ENCODE data around the gene GALK1. TPM values are rescaled to one million over a fixed set of nuclear protein-coding genes. Genes with fewer than 3 reads are reported as not detected.

The GALK1 gene
- total and polyA plus RNA-seq, 2 of the 13 experiments (the other 11 are each of a cell fraction or from before 2014, with no cell fraction given), result 59.9 to 93.6 TPM

- TF ChIP-seq, protein P1, sequence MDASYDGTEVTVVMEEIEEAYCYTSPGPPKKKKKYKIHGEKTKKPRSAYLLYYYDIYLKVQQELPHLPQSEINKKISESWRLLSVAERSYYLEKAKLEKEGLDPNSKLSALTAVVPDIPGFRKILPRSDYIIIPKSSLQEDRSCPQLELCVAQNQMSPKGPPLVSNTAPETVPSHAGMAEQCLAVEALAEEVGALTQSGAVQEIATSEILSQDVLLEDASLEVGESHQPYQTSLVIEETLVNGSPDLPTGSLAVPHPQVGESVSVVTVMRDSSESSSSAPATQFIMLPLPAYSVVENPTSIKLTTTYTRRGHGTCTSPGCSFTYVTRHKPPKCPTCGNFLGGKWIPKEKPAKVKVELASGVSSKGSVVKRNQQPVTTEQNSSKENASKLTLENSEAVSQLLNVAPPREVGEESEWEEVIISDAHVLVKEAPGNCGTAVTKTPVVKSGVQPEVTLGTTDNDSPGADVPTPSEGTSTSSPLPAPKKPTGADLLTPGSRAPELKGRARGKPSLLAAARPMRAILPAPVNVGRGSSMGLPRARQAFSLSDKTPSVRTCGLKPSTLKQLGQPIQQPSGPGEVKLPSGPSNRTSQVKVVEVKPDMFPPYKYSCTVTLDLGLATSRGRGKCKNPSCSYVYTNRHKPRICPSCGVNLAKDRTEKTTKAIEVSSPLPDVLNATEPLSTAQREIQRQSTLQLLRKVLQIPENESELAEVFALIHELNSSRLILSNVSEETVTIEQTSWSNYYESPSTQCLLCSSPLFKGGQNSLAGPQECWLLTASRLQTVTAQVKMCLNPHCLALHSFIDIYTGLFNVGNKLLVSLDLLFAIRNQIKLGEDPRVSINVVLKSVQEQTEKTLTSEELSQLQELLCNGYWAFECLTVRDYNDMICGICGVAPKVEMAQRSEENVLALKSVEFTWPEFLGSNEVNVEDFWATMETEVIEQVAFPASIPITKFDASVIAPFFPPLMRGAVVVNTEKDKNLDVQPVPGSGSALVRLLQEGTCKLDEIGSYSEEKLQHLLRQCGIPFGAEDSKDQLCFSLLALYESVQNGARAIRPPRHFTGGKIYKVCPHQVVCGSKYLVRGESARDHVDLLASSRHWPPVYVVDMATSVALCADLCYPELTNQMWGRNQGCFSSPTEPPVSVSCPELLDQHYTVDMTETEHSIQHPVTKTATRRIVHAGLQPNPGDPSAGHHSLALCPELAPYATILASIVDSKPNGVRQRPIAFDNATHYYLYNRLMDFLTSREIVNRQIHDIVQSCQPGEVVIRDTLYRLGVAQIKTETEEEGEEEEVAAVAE (CRISPR knock-in tag; IDR thresholded peaks at IDR 0.05; ENCODE audit: borderline replicate concordance), result no peak
- TF ChIP-seq, protein P2, sequence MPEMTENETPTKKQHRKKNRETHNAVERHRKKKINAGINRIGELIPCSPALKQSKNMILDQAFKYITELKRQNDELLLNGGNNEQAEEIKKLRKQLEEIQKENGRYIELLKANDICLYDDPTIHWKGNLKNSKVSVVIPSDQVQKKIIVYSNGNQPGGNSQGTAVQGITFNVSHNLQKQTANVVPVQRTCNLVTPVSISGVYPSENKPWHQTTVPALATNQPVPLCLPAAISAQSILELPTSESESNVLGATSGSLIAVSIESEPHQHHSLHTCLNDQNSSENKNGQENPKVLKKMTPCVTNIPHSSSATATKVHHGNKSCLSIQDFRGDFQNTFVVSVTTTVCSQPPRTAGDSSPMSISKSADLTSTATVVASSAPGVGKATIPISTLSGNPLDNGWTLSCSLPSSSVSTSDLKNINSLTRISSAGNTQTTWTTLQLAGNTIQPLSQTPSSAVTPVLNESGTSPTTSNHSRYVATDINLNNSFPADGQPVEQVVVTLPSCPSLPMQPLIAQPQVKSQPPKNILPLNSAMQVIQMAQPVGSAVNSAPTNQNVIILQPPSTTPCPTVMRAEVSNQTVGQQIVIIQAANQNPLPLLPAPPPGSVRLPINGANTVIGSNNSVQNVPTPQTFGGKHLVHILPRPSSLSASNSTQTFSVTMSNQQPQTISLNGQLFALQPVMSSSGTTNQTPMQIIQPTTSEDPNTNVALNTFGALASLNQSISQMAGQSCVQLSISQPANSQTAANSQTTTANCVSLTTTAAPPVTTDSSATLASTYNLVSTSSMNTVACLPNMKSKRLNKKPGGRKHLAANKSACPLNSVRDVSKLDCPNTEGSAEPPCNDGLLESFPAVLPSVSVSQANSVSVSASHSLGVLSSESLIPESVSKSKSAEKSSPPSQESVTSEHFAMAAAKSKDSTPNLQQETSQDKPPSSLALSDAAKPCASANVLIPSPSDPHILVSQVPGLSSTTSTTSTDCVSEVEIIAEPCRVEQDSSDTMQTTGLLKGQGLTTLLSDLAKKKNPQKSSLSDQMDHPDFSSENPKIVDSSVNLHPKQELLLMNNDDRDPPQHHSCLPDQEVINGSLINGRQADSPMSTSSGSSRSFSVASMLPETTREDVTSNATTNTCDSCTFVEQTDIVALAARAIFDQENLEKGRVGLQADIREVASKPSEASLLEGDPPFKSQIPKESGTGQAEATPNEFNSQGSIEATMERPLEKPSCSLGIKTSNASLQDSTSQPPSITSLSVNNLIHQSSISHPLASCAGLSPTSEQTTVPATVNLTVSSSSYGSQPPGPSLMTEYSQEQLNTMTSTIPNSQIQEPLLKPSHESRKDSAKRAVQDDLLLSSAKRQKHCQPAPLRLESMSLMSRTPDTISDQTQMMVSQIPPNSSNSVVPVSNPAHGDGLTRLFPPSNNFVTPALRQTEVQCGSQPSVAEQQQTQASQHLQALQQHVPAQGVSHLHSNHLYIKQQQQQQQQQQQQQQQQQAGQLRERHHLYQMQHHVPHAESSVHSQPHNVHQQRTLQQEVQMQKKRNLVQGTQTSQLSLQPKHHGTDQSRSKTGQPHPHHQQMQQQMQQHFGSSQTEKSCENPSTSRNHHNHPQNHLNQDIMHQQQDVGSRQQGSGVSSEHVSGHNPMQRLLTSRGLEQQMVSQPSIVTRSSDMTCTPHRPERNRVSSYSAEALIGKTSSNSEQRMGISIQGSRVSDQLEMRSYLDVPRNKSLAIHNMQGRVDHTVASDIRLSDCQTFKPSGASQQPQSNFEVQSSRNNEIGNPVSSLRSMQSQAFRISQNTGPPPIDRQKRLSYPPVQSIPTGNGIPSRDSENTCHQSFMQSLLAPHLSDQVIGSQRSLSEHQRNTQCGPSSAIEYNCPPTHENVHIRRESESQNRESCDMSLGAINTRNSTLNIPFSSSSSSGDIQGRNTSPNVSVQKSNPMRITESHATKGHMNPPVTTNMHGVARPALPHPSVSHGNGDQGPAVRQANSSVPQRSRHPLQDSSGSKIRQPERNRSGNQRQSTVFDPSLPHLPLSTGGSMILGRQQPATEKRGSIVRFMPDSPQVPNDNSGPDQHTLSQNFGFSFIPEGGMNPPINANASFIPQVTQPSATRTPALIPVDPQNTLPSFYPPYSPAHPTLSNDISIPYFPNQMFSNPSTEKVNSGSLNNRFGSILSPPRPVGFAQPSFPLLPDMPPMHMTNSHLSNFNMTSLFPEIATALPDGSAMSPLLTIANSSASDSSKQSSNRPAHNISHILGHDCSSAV (CRISPR knock-in tag; IDR thresholded peaks at IDR 0.05; ENCODE audit: borderline replicate concordance), result no peak
- TF ChIP-seq, protein P3, sequence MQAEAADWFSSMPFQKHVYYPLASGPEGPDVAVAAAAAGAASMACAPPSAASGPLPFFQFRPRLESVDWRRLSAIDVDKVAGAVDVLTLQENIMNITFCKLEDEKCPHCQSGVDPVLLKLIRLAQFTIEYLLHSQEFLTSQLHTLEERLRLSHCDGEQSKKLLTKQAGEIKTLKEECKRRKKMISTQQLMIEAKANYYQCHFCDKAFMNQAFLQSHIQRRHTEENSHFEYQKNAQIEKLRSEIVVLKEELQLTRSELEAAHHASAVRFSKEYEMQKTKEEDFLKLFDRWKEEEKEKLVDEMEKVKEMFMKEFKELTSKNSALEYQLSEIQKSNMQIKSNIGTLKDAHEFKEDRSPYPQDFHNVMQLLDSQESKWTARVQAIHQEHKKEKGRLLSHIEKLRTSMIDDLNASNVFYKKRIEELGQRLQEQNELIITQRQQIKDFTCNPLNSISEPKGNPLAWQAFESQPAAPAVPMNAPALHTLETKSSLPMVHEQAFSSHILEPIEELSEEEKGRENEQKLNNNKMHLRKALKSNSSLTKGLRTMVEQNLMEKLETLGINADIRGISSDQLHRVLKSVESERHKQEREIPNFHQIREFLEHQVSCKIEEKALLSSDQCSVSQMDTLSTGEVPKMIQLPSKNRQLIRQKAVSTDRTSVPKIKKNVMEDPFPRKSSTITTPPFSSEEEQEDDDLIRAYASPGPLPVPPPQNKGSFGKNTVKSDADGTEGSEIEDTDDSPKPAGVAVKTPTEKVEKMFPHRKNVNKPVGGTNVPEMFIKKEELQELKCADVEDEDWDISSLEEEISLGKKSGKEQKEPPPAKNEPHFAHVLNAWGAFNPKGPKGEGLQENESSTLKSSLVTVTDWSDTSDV (CRISPR knock-in tag; IDR thresholded peaks at IDR 0.05), result no peak
- TF ChIP-seq HMG20B (CRISPR knock-in tag; conservative IDR thresholded peaks at IDR 0.05) (no peak), ZNF879 (CRISPR knock-in tag; IDR thresholded peaks at IDR 0.05) (0 out of 2 replicates have a peak, but pooled peaks have one; percentile 11), ZNF709 (CRISPR knock-in tag; IDR thresholded peaks at IDR 0.05) (no peak), TOPORS (CRISPR knock-in tag; IDR thresholded peaks at IDR 0.05) (peak; percentile 68; the same call in 1 of the 2 replicates), U2AF1 (optimal IDR thresholded peaks at IDR 0.05; ENCODE audit: low read depth, low read length) (no peak), PCBP2 (optimal IDR thresholded peaks at IDR 0.05; ENCODE audit: low read depth, low read length, poor library complexity, severe bottlenecking) (no peak), MIXL1 (CRISPR knock-in tag; IDR thresholded peaks at IDR 0.05) (peak; percentile 43; the same call in 1 of the 2 replicates), MXD3 (CRISPR knock-in tag; IDR thresholded peaks at IDR 0.05) (peak; percentile 89; the same call in 1 of the 2 replicates), ZNF101 (CRISPR knock-in tag; IDR thresholded peaks at IDR 0.05; ENCODE audit: borderline replicate concordance, low read depth) (0 out of 2 replicates have a peak, but pooled peaks have one; percentile 49)
These were observed 11.2 kb downstream of the GALK1 start (continued) for GRCh38 chr17:75753514-75754377.

Measured in HepG2 (cell line).